Superior temporal gyrus (tissue), 1 donor: ENCODE data around the gene VASN.

Experiments
- DNase-seq: peaks from one replicate; pipeline ENCODE4 v3.0.0-alpha.2; 2016; ENCODE audit errors: extremely low spot score

The VASN gene

GRCh38 chr16:4425378-4426020, 53.9 kb downstream of the VASN start, which contains the start of gene DNAJA3:
TSS of gene DNAJA3 (plus strand) at chr16:4425868. CDS start at chr16:4425882, 14 bp downstream.
- peak; percentile 96 for DNase-seq

DNA sequence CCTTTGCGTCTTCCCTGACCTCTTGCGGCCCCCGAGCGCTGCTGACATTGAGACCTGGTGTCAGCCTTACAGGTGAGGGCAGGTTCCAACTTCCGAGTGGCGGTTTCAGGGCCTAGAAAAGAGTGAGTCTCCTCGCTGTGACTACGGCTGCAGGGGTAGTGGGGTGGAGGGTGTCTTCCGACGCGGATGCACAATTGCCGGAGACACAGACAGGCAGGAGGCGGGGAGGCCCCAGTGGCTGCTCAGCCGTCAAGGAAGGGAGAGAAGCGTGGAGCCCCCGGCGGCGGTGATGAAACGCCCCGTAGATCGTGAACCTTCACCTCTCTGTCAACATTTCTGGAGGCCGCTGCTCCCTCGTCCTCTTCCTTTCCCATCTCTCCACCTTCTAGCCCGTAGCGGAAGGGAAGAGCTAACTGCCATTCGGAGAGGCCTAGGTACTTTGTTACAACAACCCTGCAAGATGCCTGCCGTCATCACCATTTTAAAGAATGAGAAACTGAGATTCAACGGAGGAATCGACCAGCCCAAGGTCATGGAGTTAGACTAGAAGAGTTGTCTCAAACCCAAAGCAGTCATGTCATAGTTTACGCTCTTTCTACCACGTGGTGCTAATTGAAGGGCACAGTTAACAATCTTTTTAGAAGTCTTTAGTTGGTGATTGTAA, 54.5 kb downstream of the VASN start:
- DNase-seq = peak; percentile 24

DNA sequence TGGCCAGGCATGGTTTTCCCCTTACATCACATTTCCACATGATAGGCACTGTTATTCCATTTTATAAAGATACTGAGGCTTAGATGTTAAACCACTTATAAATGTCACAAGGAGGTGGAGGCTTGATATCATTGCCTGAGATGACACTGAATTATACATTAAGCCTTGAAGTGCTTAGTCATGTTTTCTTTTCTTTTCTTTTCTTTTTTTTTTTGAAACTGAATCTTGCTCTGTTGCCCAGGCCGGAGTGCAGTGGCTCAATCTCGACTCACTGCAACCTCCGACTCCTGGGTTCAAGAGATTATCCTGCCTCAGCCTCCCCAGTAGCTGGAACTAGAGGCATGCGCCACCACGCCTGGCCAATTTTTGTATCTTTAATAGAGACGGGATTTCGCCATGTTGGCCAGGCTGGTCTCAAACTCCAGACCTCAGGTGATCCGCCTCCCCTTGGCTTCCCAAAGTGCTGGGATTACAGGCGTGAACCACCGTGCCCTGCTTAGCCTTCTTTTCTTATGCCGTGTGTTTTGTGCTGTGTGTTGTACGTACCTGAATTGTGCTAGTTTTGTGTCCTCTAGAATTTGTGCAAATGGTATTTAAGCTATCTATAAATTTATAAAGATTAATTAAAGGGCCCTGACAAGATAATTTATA, 55.2 kb downstream of the VASN start:
- DNase-seq = no peak

GRCh38 chr16:4428500-4428899, 56.9 kb downstream of the VASN start:
- DNase-seq = no peak

DNA sequence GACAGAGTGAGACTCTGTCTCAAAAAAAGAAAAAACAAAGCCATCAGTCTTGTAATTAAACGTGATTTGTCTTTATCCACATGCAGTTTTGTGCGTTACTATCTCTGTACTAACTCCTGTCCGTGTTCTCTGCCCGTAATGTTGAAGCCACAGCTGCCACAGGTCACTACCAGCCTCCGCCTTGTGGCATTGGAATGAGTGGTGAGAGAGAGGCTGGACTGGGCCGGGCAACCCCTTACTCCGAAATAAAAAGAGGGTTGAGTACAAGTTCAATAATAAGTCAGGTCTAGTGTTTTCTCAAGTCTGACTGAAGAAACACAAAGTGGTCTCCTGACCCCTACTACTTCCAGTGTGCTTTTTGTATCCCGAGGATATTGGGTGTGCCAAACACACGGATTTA, 59.4 kb downstream of the VASN start:
- DNase-seq = no peak
